Colonic mucosa (tissue), 4 donors: Measurements from ENCODE around the gene HDAC9. TPM values are rescaled to one million over a fixed set of nuclear protein-coding genes. Genes with fewer than 3 reads are reported as not detected.

ENCODE experiments used
- DNase-seq: peaks from one replicate; pipeline ENCODE4 v3.0.0-alpha.2; 2020
- H3K27ac ChIP-seq: fragments of 200-600 bp; one replicate; pipeline ENCODE4 v1.8.0; 2021
- H3K27me3 ChIP-seq: fragments of 200-600 bp; one replicate; pipeline ENCODE4 v1.8.0; 2021
- H3K36me3 ChIP-seq: fragments of 200-600 bp; one replicate; pipeline ENCODE4 v1.8.0; 2021
- H3K4me1 ChIP-seq: fragments of 200-600 bp; one replicate; pipeline ENCODE4 v1.8.0; 2021; ENCODE audit warnings: mild to moderate bottlenecking
- H3K4me3 ChIP-seq: fragments of 200-600 bp; one replicate; pipeline ENCODE4 v1.8.0; 2021
- H3K9ac ChIP-seq, 2 donors: one replicate each; pipeline ENCODE4 v1.7.0; 2013; ENCODE audit warnings: control low read depth in 2 of 2, low read depth in 2 of 2, low read length in 2 of 2
- H3K9me3 ChIP-seq: fragments of 200-600 bp; one replicate; pipeline ENCODE4 v1.8.0; 2021
- CTCF ChIP-seq: fragments of 200-600 bp; IDR thresholded peaks from one replicate; pipeline ENCODE4 v1.8.0; 2022; ENCODE audit warnings: antibody characterized with exemption, mild to moderate bottlenecking
- intact Hi-C: fragments of 100-400 bp; cut with DNase I; formaldehyde crosslinking; loops from one replicate; pipeline ENCODE4 v1.14.1; 2022
- total RNA-seq, 2 donors: library from RNA; stranded (reverse); fragmentation: NEBNext Ultra II Directional in 1 of 2; extraction: Animal tissue kit (Norgen Biotek cat#: 25700) in 1 of 2; gene quantifications; one replicate each; pipeline ENCODE4 v1.2.1, GENCODE V29; 2021
- donor health status: healthy.
- donor health status: DM: no; HTN: no; CAD: no.
- donor health status: DM: no; HTN: no; CAD: no.

HDAC9 gene
- total RNA-seq, 2 donors from 2014 or later, result 2.6 to 8.7 TPM

GRCh38 chr7:18518555-18518954 is 23.0 kb downstream of the HDAC9 start:
- H3K27ac ChIP-seq, result no peak overlapping the region

GRCh38 chr7:18520450-18521235 is 25.1 kb downstream of the HDAC9 start:
- intact Hi-C loops, result no loop called here
- no peaks in the 10 kb centered on the region for H3K36me3 ChIP-seq
- no peaks in the 10 kb centered on the region for H3K9me3 ChIP-seq
- no peak overlapping the region for H3K27ac ChIP-seq
- no peak for TF ChIP-seq CTCF
- no peak overlapping the region for H3K4me3 ChIP-seq
- no peak overlapping the region for H3K9ac ChIP-seq
- H3K27me3 ChIP-seq, result no peaks in the 10 kb centered on the region
- DNase-seq, result no peak
- no peaks in the 10 kb centered on the region for H3K4me1 ChIP-seq

More at GRCh38 chr7:18518555-18518954, 23.0 kb downstream of the HDAC9 start:
- no peak for TF ChIP-seq CTCF
- Histone ChIP-seq H3K9ac (no peak overlapping the region), H3K4me1 (no peaks in the 10 kb centered on the region), H3K4me3 (no peak overlapping the region), H3K36me3 (no peaks in the 10 kb centered on the region), H3K27me3 (no peaks in the 10 kb centered on the region), H3K9me3 (no peaks in the 10 kb centered on the region)
- intact Hi-C loops, result no loop called here
- no peak for DNase-seq

- Histone ChIP-seq H3K27me3 (no peaks in the 10 kb centered on the region), H3K27ac (no peak overlapping the region), H3K9me3 (no peaks in the 10 kb centered on the region), H3K4me1 (no peaks in the 10 kb centered on the region), H3K36me3 (no peaks in the 10 kb centered on the region), H3K4me3 (no peak overlapping the region), H3K9ac (no peak overlapping the region)
- intact Hi-C loops, result no loop called here
- DNase-seq, result no peak
- no peak for TF ChIP-seq CTCF
Observed at GRCh38 chr7:18521236-18521589, 25.7 kb downstream of the HDAC9 start.

GRCh38 chr7:18521945-18522566 is 26.5 kb downstream of the HDAC9 start:
- Histone ChIP-seq H3K4me3 (no peak overlapping the region), H3K9me3 (no peaks in the 10 kb centered on the region), H3K27ac (no peak overlapping the region), H3K9ac (no peak overlapping the region), H3K4me1 (no peaks in the 10 kb centered on the region), H3K27me3 (no peaks in the 10 kb centered on the region), H3K36me3 (no peaks in the 10 kb centered on the region)
- no peak for DNase-seq
- no peak for TF ChIP-seq CTCF
- intact Hi-C loops, result no loop called here

- Histone ChIP-seq H3K4me1 (no peaks in the 10 kb centered on the region), H3K9ac (no peak overlapping the region), H3K27me3 (no peaks in the 10 kb centered on the region), H3K4me3 (no peak overlapping the region), H3K36me3 (no peaks in the 10 kb centered on the region), H3K27ac (no peak overlapping the region), H3K9me3 (no peaks in the 10 kb centered on the region)
- TF ChIP-seq CTCF, result no peak
- DNase-seq, result no peak
- intact Hi-C loops, result no loop called here
Observed at GRCh38 chr7:18524248-18524647, 28.7 kb downstream of the HDAC9 start.
